ENCODE results near the gene CFAP97.
"Not testable (repeated sequence)": the region's sequence is repeated elsewhere in the genome, so short reads cannot be mapped to it uniquely, and the experiment has no call there.

The CFAP97 gene

DNA sequence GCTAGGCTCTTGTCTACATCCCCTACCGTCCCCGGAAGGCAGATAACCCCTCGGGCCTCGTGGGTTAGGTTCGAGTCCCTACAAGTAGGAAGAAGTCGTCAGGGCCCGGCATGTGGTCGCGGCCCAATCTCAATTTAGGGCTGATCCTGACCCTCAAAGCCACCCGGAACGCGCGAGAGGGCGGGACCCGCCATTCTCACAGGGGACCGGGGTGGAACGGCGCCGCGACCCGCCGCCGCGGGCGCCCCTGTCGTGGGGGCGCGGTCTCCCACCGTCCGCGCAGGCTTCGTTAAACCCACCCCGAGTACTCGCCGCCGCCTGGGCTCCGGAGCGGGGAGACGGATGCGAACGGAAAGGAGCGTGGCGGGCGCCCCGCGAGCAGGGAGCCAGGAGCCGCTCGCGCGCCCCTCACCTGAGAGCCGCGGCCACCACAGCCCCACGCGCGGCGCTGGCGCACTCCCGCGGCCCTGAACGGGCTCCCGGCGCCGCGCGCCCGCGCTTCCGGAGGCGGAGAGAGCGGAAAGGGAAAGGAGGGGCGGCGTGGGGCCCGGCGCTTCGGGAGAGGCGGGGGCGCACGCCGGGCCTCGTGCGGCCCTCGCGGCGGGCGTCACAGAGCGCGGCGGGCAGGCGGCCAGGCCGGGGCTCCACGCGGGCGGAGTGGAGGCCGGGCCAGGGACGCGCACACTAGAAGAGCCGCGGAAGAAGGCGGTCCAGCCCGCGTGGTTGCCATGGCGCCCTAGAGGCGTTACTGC lies at the start of gene CFAP97:
Gene CFAP97, minus strand, starts transcription at position 515 of the 752 bp plus-strand sequence. CDS start 12,804 bp downstream, outside the sequence.
- DNase-seq = peak; percentile 79 to 87

DNA sequence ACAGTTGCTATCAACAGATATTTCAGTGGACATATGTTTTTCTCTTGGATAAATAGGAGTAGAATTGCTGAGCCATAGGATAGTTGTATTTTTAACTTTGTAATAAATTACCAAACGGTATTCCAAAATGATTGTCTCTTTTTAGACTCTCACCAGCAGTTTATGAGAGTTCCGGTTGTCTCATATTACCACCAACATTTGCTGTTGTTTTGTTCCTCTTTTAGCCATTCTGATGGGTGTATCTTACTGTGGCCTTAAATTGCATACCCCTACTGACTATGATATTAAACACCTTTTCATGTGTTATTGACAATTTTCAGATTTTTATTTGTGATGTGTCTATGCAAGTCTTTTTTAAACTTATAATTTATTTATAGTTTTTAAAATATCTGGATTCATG lies 45.3 kb upstream of the CFAP97 start:
- no peak for DNase-seq

DNA sequence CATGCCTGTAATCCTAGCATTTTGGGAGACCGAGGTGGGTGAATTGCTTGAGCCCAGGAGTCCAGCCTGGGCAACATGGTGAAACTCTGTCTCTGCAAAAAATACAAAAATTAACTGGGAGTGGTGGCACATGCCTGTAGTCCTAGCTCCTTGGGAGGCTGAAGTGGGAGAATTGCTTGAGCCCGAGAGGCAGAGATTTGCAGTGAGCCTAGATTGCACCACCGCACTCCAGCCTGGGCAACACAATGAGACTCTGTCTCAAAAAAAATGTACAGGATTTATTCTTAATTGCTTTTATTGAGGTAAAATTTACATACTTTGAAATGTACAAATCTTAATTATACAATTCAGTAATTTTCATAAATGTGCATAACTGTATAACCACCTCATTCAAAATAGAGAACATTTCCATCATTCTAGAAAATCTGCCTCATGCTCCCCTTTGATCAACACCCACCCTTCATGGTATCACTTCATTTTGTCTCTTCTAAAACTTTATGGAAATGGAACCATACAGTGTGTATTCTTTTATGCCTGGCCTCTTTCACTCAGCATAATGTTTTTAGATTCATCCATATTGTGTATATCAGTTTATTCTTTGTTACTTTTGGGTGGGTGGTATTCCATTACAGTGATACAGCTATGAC lies 44.7 kb upstream of the CFAP97 start:
- DNase-seq = no peak

DNA sequence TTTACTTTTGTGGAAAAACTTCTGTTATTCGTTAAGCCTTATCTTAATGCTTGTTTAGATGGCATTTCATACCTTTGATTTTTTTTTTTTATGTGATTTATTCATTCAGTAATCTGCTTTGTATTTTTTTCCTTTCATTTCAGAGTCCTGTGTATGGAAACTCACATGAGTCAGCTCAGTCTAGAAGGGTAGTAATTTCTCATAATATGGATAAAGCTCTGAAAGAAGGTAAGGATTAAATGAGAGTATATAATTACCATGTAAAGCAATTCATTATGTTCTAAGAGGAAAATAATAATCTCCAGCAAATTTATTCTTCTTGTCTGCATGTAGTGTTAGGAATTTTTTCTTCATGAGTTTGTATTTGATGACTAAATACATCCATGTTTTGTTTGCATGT lies 43.4 kb upstream of the CFAP97 start:
- no peak for DNase-seq

DNA sequence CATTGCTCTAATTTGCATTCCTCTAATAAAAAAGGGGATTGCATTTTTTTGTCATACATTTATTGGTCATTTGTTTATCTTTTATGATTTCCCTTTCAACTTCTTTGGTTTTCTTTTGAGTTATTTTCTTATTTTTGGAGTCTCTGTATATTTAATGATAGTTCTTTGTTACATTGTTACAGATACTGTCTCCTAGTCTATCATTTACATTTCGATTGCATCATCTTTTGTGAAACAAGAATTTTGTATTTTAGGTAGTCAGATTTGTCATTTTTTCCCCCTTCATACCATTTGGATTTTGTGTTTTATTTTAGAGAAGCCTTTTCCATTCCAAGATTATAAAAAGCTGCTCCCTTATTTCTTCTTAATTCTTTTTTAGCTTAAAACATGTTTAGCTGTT lies 42.7 kb upstream of the CFAP97 start:
- DNase-seq = no peak

DNA sequence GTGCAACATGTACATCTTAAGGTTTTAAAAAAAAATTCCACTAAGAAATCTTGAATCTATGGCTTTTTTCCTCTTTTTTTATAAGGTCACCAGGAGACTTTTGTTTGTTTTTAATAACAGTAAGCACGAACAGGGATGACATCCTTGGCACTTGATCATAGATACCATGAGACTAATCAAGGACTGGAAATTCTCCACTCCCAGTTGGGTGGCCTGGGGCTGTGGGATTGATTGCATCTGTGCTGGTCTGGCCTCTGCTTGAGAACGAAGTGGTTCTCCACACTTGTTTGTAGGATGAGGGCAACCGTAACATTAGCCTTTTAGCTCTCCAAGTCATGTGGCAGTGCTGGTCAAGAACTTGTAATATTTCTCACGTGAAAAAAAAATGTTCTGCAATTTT lies 41.0 kb upstream of the CFAP97 start:
- no peak for DNase-seq

DNA sequence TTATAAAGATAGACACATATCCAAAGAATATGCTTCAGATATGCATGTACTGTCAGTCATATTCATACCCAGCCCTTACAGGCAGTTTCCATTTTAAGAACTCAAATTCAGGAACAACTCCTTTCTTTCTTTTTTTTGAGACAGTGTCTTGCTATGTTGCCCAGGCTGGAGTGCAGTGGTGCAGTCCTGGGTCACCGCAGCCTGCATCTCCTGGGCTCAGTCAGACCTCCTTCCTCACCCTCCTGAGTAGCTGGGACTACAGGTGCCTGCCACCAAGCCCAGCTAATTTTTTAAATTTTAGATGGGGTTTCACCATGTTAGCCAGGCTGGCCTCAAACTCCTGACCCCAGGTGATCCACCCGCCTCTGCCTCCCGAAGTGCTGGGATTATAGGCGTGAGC lies 40.1 kb upstream of the CFAP97 start:
- DNase-seq = no peak

DNA sequence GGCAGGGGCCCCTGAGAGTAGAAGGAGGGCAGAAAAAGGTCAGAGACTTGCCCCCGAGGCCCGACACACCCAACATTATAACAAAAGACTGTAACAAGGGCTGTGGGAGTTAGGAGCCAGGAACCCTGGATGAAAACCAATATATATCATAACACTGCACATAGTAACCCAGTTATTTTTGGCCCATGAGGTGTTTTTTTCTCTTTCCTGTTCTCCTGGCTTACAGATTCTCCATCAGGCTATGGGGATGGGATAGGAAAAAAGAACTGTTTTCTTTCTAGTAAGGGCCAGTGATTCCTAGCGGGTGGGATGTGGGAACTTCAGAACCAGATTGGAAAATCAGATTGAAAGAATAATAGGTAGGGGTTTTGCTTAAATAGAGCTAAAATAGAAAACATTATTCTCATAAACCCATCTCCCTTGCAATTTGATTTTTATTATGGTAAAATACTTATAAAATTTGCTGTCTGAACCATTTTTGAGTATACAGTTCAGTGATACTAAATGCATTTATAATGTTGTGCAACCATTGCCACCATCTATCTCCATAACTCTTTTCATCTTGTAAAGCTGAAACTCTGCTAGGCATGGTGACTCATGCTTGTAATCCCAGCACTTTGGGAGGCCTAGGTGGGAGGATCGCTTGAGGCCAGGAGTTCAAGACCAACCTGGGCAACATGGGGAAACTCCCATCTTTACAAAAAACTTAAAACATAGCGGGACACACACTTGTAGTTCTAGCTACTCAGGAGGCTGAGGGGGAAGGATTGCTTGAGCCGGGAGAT lies 39.1 kb upstream of the CFAP97 start:
- DNase-seq = no peak

DNA sequence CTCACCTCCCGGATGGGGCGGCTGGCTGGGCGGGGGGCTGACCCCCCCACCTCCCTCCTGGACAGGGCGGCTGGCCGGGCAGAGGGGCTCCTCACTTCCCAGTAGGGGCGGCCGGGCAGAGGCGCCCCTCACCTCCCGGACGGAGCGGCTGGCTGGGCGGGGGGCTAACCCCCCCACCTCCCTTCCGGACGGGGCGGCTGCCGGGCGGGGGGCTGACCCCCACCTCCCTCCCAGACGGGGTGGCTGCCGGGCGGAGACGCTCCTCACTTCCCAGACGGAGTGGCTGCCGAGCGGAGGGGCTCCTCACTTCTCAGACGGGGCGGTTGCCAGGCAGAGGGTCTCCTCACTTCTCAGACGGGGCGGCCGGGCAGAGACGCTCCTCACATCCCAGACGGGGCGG lies 36.7 kb upstream of the CFAP97 start:
- DNase-seq = not testable (repeated sequence)

DNA sequence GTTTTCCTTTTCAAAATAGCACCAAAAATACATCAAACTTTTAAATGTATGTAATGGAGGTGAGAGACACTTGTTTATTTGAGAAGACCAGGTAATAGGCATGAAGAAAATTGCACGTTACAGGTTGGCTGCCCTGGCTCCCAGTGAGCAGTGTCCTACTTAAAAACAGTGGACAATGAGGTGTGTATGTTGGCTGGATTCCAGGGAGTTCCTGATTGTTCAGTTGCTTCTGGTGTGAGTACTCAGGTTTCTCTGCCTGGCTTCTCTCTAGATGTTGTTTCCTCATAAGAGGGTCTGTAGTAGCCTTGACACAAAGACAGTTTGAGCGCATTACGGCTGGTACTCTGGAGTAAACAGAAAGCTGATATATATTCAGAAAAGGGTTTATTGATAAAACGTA lies 35.0 kb upstream of the CFAP97 start:
- no peak for DNase-seq

DNA sequence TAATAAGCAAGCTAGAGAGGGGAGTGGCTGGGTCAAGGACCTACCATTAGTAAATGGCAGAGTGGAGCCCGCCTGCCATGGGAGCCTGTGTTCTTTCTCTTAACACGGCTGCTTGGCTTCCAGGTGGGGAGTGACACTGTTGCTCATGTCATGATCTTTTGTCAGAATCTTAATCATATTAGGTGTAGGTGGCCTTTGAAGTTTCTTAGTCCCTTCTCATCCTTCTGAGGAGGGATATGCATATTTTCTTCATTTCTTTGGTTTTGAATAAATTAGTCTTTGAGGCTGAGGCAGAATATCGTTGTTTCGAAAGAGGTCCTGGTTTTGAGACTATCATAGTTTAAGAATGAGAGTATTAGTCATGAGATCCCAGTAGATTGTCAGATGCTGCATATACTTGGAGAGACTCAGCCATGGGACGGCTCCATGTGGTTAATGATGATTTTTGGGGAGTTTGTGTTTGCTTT lies 34.4 kb upstream of the CFAP97 start:
- no peak for DNase-seq

DNA sequence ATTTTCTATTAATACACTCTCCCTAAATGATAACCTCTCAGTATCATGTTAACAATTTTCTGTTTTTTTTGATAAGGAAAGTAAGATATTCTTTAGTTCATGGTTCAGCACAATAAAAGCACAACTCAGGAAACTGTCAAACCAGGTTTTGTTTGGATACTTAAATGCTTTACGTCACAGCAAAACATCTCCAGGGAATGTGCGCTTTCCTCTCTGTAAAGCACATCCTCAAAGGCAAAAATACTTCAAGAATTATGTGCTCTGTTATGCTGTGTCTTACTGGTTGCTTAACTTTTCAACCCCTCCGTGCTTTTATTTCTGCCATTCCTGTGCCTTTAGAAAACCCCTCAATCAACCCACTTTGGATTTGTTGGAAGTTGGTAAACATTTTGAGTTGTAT lies 33.4 kb upstream of the CFAP97 start:
- no peak for DNase-seq

DNA sequence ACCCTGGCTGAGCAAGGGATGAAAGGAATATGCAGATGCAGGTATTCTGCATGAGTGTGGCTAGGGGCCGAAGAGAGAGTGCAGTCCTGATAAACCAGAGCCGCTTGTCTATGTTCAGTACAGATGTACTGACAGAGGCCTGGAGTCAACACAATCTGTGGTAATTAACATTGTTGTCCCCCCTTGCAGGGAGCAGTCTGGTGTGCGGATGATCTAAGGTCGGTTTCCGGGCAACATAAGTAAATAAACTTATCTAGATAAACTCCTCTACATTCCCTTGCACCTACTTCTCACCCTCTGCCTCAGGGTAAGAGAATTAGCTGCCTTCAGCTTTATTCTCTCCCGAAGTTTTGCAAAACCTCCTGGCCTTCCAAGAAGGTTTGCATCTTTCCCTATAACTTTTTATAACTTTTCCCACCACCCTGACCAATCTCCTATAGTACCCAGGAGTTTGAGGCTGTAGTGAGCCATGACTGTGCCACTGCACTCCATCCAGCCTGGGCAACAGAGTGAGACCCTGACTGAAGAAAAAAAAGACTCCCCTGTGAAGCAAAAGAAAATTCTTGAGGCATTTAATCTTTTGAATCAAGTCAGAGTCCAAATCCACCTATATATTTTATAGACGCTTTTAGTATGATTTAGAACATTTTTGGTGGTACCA lies 32.2 kb upstream of the CFAP97 start:
- no peak for DNase-seq

DNA sequence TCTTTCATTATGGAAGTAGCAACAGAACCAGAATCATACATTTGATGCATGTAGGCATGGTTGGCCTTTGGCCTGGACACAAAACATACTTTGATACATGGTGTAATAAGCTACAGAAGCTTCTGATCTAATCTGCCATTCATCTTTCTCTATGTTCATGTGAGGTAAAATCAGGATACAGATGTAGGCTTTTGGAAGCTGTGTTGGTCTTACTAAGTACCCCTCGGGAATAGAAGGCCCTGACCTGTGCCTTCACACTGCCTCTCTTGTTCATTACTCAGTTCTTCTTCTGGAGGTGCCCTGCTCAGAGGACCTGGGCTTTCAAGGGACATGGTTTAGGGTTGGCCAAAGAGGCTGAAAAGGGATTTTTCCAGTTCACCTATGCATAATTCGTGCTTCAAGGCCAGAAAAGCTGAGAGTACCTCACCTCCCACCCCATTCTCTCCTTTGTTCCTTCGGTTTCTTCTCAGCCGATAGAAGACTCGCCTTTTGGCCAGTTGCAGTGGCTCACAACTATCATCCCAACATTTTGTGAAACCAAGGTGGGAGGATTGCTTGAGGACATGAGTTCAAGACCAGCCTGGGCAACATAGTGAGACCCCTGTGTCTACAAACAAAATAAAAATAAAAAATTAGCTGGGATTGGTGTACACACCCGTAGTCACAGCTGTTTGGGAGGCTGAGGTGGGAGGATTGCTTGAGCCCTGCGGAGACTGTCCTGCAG lies 31.5 kb upstream of the CFAP97 start:
- no peak for DNase-seq

DNA sequence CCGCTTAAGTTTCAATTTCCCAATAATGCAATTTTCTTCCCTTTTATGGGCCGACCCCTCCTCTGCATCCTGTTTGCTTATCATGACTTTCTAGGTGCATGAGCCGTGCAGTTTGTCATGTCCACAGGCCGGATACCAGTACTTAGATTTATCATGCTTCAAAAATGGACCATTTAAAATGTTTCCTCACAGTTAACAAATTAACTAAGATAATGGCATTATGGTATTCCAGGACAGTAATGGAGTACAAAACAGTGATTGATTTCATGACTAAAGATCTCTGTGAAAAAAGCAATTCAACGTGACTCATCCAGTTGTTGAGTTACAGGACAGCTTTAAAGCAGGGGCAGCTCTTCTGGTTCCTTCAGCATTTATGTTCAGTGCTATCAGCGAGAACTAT lies 28.6 kb upstream of the CFAP97 start:
- no peak for DNase-seq

DNA sequence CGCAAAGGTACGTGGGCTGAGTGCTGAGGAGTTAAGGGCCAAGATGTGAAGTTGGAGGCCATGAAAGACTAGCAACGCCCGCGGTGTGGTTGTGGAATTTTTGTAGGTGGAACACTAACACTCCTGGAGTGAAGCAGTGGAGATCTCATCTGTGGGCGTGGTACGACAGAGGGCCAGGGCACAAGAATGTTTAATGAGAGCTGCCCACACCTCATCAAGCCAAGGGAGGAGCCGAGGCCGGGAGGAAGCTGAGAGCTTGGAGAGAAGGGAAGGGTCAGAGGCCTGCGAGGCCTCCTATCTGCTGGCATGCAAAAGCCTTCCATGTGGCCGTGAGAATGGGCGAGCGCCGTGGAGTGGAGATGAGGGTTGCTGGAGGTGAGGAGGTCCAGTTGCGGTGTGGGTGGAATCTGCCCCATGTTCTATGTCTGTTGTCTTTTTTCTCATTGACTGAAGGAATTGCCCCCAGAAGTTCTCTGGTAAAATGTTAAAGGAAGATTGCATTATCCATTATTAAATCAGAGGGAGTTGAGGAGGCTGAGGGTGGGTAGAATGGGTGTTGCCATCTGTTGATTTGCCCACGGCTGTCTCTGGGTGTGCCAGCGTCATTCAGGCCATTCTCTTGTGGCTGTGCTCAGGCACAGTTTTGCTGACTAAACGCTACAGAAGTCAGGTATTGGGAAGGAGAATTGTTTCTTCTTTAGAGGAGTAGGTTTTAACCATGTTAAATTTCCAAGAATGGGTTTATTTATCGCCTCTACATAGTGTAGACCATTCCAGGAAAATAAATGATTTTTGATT lies 25.4 kb upstream of the CFAP97 start:
- DNase-seq = no peak

DNA sequence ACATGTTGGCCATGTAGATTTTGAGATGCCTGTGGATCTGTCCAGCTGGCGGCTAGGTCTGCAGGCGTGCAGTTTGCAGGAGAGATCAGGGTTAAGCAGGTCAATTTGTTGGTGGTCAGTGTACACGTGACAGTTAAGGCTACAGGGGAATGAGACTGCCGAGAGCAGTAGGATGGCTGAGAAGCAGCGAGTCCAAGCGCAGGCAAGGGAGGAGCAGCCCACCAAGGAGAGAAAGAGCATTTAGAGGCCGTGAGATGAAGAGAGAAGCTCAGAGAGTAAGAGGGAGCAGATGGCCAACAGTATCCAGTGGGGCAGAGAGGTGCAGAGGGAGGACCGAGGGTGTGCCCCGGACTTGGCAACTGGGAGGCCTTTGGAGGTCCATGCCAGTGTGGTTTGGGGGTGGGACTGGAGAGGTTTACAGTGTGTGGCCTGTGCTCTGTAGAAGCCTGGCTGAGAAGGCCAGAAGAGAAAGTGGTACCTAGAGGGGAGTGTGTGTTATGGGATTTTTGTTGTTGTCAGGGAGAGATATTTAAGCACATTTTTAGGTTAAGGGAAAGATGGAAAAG lies 24.0 kb upstream of the CFAP97 start:
- no peak for DNase-seq

DNA sequence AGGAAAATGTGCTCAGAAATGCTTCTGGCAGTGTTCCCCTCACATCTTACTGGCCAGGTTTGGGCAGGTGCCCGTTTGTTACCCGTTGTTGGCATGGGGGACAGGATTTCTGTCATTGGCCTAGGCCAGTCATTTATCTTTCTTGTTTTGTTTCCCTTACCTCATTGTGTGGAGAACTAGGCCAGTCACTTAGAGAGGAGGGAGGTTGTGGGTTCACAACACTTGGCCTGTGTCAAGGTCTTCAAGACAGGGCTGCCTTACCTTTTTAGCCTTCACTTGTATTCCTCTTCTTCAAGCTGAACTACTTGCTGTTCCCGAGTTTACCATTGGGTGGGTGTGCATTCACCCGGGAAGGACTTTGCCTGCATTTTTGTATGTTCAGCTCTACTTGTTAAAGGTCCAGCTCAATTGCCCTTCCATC lies 23.3 kb upstream of the CFAP97 start:
- DNase-seq = no peak

DNA sequence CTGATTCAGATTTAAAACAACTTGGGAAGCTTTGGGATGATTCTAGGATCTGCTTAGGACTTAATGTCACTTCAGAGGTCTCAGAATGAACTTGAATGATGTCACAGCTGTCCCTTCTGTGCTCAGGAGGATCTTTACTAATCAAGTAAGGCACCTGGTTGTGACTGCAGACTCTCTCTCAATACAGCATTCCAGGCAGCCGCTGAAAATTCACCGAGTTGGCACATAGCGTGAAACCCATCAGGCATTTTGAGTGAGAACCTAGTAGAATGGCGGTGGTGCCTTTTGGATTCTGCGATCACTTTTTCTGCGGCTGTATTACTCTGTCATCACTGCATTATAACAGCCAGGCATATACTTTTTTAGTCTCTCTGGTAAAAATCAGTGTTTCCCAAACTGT lies 22.1 kb upstream of the CFAP97 start:
- DNase-seq = no peak

DNA sequence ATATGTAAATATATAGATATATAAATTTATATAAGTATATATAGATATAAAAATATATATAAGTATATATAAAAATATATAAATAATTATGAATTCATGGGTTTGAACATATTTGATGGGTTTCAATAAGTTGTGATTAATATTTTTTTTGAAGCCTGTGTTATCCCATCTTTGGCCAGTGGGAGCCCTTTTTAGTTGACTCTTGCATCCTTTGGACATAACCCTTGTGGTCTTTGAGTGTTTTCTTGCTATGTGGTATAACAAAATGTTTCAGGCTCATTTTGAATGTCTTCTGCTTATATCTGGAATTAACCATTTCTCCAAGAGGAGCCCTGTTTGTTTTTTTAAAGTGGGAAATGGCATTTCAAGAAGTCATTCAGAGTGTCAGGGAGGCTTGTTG lies 20.8 kb upstream of the CFAP97 start:
- DNase-seq = no peak

DNA sequence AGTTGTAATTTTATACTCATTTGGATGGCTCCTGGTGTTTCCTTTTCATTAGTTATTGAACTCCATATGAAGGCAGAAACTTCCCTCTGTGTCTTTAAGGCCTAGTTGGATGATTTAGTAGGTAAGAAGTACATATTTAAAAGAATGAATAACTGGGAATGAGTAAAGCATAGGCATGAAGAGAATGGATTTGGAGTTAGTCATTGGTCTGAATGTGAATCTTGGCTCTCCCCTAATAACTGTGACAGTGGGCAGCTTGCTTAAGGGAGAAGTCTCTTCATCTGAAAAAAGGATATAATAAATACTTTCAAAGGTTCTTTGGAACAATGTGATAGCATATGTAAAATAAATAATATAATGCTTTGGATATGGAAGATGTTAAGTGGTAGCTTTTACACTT lies 18.8 kb upstream of the CFAP97 start:
- no peak for DNase-seq
